ENCODE measurements around the gene ZFP91. TPM values are rescaled to one million over a fixed set of nuclear protein-coding genes. Genes with fewer than 3 reads are reported as not detected.

Gene ZFP91
- total and polyA plus RNA-seq, 2 experiments from 2014 or later: 10.2 to 30.0 TPM

DNA sequence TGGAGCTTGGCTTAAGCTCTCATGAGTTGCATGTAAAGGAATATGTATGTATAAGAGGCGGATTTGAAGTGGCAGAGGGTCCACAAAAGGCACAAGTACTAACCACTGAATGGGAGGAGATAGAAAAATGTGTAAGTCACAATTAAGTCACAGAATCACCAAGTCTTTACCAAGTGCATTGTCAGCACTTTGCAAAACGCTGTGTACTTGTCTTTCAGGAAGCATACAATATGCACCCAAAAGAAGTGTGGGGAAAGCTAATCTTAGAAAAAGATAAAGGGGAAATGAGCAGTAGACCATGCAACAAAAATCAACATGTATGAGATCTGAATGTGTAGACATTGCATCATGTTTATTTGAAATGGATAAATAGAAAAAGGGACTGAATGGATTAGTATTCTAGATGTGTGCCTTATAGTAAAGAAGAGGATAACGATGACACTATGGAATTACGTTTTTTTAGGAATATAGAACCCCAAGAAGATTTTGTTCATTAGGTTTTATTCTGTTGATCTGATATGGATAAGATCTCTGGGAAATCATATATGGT lies 48.1 kb downstream of the ZFP91 start (continued):
- TF ChIP-seq, protein P1, sequence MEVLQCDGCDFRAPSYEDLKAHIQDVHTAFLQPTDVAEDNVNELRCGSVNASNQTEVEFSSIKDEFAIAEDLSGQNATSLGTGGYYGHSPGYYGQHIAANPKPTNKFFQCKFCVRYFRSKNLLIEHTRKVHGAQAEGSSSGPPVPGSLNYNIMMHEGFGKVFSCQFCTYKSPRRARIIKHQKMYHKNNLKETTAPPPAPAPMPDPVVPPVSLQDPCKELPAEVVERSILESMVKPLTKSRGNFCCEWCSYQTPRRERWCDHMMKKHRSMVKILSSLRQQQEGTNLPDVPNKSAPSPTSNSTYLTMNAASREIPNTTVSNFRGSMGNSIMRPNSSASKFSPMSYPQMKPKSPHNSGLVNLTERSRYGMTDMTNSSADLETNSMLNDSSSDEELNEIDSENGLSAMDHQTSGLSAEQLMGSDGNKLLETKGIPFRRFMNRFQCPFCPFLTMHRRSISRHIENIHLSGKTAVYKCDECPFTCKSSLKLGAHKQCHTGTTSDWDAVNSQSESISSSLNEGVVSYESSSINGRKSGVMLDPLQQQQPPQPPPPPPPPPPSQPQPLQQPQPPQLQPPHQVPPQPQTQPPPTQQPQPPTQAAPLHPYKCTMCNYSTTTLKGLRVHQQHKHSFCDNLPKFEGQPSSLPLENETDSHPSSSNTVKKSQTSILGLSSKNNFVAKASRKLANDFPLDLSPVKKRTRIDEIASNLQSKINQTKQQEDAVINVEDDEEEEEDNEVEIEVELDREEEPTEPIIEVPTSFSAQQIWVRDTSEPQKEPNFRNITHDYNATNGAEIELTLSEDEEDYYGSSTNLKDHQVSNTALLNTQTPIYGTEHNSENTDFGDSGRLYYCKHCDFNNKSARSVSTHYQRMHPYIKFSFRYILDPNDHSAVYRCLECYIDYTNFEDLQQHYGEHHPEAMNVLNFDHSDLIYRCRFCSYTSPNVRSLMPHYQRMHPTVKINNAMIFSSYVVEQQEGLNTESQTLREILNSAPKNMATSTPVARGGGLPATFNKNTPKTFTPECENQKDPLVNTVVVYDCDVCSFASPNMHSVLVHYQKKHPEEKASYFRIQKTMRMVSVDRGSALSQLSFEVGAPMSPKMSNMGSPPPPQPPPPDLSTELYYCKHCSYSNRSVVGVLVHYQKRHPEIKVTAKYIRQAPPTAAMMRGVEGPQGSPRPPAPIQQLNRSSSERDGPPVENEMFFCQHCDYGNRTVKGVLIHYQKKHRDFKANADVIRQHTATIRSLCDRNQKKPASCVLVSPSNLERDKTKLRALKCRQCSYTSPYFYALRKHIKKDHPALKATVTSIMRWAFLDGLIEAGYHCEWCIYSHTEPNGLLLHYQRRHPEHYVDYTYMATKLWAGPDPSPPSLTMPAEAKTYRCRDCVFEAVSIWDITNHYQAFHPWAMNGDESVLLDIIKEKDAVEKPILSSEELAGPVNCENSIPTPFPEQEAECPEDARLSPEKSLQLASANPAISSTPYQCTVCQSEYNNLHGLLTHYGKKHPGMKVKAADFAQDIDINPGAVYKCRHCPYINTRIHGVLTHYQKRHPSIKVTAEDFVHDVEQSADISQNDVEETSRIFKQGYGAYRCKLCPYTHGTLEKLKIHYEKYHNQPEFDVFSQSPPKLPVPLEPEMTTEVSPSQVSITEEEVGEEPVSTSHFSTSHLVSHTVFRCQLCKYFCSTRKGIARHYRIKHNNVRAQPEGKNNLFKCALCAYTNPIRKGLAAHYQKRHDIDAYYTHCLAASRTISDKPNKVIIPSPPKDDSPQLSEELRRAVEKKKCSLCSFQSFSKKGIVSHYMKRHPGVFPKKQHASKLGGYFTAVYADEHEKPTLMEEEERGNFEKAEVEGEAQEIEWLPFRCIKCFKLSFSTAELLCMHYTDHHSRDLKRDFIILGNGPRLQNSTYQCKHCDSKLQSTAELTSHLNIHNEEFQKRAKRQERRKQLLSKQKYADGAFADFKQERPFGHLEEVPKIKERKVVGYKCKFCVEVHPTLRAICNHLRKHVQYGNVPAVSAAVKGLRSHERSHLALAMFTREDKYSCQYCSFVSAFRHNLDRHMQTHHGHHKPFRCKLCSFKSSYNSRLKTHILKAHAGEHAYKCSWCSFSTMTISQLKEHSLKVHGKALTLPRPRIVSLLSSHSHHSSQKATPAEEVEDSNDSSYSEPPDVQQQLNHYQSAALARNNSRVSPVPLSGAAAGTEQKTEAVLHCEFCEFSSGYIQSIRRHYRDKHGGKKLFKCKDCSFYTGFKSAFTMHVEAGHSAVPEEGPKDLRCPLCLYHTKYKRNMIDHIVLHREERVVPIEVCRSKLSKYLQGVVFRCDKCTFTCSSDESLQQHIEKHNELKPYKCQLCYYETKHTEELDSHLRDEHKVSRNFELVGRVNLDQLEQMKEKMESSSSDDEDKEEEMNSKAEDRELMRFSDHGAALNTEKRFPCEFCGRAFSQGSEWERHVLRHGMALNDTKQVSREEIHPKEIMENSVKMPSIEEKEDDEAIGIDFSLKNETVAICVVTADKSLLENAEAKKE (CRISPR knock-in tag; IDR thresholded peaks at IDR 0.05): no peak
- no peak for TF ChIP-seq NANOG (IDR thresholded peaks at IDR 0.05; ENCODE audit: borderline replicate concordance)
- TF ChIP-seq, protein P2, sequence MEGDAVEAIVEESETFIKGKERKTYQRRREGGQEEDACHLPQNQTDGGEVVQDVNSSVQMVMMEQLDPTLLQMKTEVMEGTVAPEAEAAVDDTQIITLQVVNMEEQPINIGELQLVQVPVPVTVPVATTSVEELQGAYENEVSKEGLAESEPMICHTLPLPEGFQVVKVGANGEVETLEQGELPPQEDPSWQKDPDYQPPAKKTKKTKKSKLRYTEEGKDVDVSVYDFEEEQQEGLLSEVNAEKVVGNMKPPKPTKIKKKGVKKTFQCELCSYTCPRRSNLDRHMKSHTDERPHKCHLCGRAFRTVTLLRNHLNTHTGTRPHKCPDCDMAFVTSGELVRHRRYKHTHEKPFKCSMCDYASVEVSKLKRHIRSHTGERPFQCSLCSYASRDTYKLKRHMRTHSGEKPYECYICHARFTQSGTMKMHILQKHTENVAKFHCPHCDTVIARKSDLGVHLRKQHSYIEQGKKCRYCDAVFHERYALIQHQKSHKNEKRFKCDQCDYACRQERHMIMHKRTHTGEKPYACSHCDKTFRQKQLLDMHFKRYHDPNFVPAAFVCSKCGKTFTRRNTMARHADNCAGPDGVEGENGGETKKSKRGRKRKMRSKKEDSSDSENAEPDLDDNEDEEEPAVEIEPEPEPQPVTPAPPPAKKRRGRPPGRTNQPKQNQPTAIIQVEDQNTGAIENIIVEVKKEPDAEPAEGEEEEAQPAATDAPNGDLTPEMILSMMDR (conservative IDR thresholded peaks at IDR 0.05; ENCODE audit: low read depth in 2 of 2): no peak
- TF ChIP-seq JUNB (IDR thresholded peaks at IDR 0.05; ENCODE audit: unreplicated experiment): no peak
- no peak for TF ChIP-seq ZNF114 (CRISPR knock-in tag; IDR thresholded peaks at IDR 0.05)
- no peak for TF ChIP-seq CREB1 (CRISPR knock-in tag; IDR thresholded peaks at IDR 0.05; ENCODE audit: low read depth)
- TF ChIP-seq, protein P3, sequence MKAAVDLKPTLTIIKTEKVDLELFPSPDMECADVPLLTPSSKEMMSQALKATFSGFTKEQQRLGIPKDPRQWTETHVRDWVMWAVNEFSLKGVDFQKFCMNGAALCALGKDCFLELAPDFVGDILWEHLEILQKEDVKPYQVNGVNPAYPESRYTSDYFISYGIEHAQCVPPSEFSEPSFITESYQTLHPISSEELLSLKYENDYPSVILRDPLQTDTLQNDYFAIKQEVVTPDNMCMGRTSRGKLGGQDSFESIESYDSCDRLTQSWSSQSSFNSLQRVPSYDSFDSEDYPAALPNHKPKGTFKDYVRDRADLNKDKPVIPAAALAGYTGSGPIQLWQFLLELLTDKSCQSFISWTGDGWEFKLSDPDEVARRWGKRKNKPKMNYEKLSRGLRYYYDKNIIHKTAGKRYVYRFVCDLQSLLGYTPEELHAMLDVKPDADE (IDR thresholded peaks at IDR 0.05): no peak
- no peak for TF ChIP-seq EZH2phosphoT487 (IDR thresholded peaks at IDR 0.05; ENCODE audit: unreplicated experiment)
- no peak for TF ChIP-seq EZH2 (IDR thresholded peaks at IDR 0.05; ENCODE audit: low read depth, unreplicated experiment)
